K562 (cell line): ENCODE results near the gene FN3K. TPM values are rescaled to one million over a fixed set of nuclear protein-coding genes. Genes with fewer than 3 reads are reported as not detected.

ENCODE experiments used
- ARHGAP35 ChIP-seq: fragments of 450-650 bp; IDR thresholded peaks from 2 replicates; pipeline ENCODE4 v1.6.1; 2018; ENCODE audit not compliant: partially characterized antibody
- ATF7 ChIP-seq: fragments of 450-650 bp; IDR thresholded peaks from 2 replicates; pipeline ENCODE4 v1.7.1; 2014; ENCODE audit warnings: mild to moderate bottlenecking, moderate library complexity
- NCOA6 ChIP-seq: fragments of 450-650 bp; IDR thresholded peaks from 2 replicates; pipeline ENCODE4 v1.6.1; 2017; ENCODE audit warnings: mild to moderate bottlenecking
- NEUROD1 ChIP-seq: fragments of 150-350 bp; IDR thresholded peaks from 2 replicates; pipeline ENCODE4 v1.6.1; 2014; ENCODE audit warnings: borderline replicate concordance, low read length, low read depth; ENCODE audit not compliant: partially characterized antibody
- NFIC ChIP-seq: fragments of 450-650 bp; IDR thresholded peaks from 2 replicates; pipeline ENCODE4 v1.6.1; 2017; ENCODE audit warnings: mild to moderate bottlenecking, inconsistent platforms
- POLR2A ChIP-seq: fragments of 450-650 bp; conservative IDR thresholded peaks from 2 replicates; pipeline ENCODE4 v1.6.1; 2016
- POLR2G ChIP-seq: fragments of 200-400 bp; formaldehyde crosslinking; IDR thresholded peaks from 2 replicates; pipeline ENCODE4 v1.6.1; 2017; ENCODE audit warnings: low read depth, mild to moderate bottlenecking, antibody characterized with exemption, low read length, moderate library complexity
- ZNF23 ChIP-seq: fragments of 250-450 bp; sonication (Bioruptor Pico); IDR thresholded peaks from 2 replicates; pipeline ENCODE4 v1.4.0; 2020; ENCODE audit warnings: mild to moderate bottlenecking
- ZNF699 ChIP-seq: fragments of 250-450 bp; sonication (Bioruptor Pico); IDR thresholded peaks from 2 replicates; pipeline ENCODE4 v1.8.0; 2021; ENCODE audit warnings: mild to moderate bottlenecking, moderate library complexity; ENCODE audit not compliant: insufficient replicate concordance
- polyA plus RNA-seq, 8 experiments: library from polyadenylated mRNA; depleted of rRNA in 4 of 8; stranded (reverse) in 5 of 8; unstranded in 3 of 8; fragments of >200 nt; fragmentation: Nextera tagmentation in 2 of 8; fragmentation: Illumina TruSeq in 1 of 8; extraction: Ambion mirVana in 2 of 8; extraction: Trizol in 1 of 8; gene quantifications; 2 replicates each; pipeline versions ENCODE4 v1.2.1 to v1.2.3, GENCODE V29; 2011 to 2014; ENCODE audit warnings: inconsistent platforms in 1 of 8, missing spikeins in 1 of 8
- total RNA-seq, 7 experiments: library from RNA; depleted of rRNA in 6 of 7; stranded (reverse); fragments of >200 nt in 6 of 7; fragmentation: Illumina TruSeq in 2 of 7; extraction: Trizol in 2 of 7; gene quantifications; 2 replicates each; pipeline versions ENCODE4 v1.2.1 to v1.2.3, GENCODE V29; 2011 to 2021; ENCODE audit warnings: low replicate concordance in 1 of 7
- TF ChIP-seq, protein P1 (sequence below): sonication (generic); formaldehyde crosslinking; IDR thresholded peaks from 2 replicates; pipeline ENCODE4 v1.8.0; 2022; ENCODE audit warnings: mild to moderate bottlenecking, missing genetic modification reagents, borderline replicate concordance
- TF ChIP-seq, protein P2 (sequence below): sonication (generic); formaldehyde crosslinking; IDR thresholded peaks from 2 replicates; pipeline ENCODE4 v1.8.1; 2023; ENCODE audit warnings: mild to moderate bottlenecking, missing genetic modification reagents, moderate library complexity
- TF ChIP-seq, protein P3 (sequence below): sonication (generic); formaldehyde crosslinking; IDR thresholded peaks from 2 replicates; pipeline ENCODE4 v1.8.1; 2022; ENCODE audit warnings: missing genetic modification reagents
- TF ChIP-seq, protein P4 (sequence below): fragments of 450-650 bp; IDR thresholded peaks from 2 replicates; pipeline ENCODE4 v1.7.0; 2016; ENCODE audit warnings: borderline replicate concordance
- TF ChIP-seq, protein P5 (sequence below): IDR thresholded peaks from 3 replicates; pipeline ENCODE4 v1.6.1; 2011; ENCODE audit warnings: borderline replicate concordance, mild to moderate bottlenecking; ENCODE audit not compliant: insufficient read length, insufficient read depth
- TF ChIP-seq, protein P6 (sequence below): fragments of 450-650 bp; IDR thresholded peaks from 2 replicates; pipeline ENCODE4 v1.6.1; 2018; ENCODE audit not compliant: partially characterized antibody

The FN3K gene
- total and polyA plus RNA-seq, 9 of the 15 experiments (the other 6 are each of a cell fraction or from before 2014, with no cell fraction given): 0.08 to 22.7 (median 3.8) TPM

DNA sequence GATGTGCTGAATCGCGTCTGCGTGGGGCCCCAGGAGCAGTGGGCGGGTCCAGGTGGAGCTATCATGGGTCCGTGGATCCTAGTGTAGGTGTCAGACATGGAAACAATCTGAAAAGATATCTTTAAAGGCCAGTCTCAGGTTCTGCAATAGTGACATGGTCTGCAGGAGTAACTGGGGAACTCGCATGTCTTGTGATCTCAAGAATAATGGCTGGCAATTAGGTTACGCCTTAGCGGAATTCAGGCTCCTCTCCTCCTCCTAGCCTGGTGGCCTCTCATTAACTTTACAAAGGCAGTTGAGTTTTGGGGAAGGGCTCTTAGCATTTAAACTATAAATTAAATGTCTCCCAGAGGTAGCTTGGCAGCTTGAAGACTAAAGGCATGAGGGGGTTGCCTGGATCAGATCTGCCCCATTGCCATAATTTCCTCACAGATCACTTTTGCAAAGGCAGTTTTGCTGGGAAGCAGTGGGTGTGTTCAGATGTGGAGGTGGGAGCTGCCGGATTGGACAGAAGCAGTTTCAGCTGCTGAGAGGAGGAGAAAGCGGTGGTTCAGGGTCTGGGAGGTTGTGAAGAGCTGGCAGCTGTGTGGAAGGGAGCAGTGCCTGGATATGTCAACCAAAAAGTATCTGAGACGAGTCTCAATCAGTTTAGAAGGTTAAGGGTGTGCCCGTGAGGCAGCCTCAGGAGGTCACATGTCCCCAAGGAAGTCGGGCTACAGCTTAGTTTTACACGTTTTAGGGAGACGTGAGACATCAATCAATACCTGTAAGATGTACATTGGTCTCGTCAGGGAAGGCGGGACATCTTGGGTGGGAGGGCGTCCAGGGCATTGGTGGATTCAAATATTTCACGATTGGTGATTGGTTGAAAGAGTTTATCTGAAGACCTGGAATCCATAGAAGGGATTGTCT, 19.1 kb downstream of the FN3K start (continued):
- TF ChIP-seq, protein P1, sequence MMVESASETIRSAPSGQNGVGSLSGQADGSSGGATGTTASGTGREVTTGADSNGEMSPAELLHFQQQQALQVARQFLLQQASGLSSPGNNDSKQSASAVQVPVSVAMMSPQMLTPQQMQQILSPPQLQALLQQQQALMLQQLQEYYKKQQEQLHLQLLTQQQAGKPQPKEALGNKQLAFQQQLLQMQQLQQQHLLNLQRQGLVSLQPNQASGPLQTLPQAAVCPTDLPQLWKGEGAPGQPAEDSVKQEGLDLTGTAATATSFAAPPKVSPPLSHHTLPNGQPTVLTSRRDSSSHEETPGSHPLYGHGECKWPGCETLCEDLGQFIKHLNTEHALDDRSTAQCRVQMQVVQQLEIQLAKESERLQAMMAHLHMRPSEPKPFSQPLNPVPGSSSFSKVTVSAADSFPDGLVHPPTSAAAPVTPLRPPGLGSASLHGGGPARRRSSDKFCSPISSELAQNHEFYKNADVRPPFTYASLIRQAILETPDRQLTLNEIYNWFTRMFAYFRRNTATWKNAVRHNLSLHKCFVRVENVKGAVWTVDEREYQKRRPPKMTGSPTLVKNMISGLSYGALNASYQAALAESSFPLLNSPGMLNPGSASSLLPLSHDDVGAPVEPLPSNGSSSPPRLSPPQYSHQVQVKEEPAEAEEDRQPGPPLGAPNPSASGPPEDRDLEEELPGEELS (CRISPR knock-in tag): no peak
- no peak for TF ChIP-seq POLR2G
- 0 out of 2 replicates have a peak, but pooled peaks have one; percentile 17 for TF ChIP-seq ATF7
- TF ChIP-seq NEUROD1: peak; percentile 78
- TF ChIP-seq ARHGAP35: no peak
- TF ChIP-seq, protein P2, sequence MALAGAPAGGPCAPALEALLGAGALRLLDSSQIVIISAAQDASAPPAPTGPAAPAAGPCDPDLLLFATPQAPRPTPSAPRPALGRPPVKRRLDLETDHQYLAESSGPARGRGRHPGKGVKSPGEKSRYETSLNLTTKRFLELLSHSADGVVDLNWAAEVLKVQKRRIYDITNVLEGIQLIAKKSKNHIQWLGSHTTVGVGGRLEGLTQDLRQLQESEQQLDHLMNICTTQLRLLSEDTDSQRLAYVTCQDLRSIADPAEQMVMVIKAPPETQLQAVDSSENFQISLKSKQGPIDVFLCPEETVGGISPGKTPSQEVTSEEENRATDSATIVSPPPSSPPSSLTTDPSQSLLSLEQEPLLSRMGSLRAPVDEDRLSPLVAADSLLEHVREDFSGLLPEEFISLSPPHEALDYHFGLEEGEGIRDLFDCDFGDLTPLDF (CRISPR knock-in tag): no peak
- no peak for TF ChIP-seq ZNF23
- TF ChIP-seq, protein P3, sequence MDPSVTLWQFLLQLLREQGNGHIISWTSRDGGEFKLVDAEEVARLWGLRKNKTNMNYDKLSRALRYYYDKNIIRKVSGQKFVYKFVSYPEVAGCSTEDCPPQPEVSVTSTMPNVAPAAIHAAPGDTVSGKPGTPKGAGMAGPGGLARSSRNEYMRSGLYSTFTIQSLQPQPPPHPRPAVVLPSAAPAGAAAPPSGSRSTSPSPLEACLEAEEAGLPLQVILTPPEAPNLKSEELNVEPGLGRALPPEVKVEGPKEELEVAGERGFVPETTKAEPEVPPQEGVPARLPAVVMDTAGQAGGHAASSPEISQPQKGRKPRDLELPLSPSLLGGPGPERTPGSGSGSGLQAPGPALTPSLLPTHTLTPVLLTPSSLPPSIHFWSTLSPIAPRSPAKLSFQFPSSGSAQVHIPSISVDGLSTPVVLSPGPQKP (CRISPR knock-in tag): no peak
- no peak for TF ChIP-seq NFIC
- no peak for TF ChIP-seq ZNF699 (CRISPR knock-in tag)
- 0 out of 2 replicates have a peak, but pooled peaks have one; percentile 37 for TF ChIP-seq POLR2A
- TF ChIP-seq, protein P4, sequence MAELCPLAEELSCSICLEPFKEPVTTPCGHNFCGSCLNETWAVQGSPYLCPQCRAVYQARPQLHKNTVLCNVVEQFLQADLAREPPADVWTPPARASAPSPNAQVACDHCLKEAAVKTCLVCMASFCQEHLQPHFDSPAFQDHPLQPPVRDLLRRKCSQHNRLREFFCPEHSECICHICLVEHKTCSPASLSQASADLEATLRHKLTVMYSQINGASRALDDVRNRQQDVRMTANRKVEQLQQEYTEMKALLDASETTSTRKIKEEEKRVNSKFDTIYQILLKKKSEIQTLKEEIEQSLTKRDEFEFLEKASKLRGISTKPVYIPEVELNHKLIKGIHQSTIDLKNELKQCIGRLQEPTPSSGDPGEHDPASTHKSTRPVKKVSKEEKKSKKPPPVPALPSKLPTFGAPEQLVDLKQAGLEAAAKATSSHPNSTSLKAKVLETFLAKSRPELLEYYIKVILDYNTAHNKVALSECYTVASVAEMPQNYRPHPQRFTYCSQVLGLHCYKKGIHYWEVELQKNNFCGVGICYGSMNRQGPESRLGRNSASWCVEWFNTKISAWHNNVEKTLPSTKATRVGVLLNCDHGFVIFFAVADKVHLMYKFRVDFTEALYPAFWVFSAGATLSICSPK: no peak
- no peak for TF ChIP-seq NCOA6
- TF ChIP-seq, protein P5, sequence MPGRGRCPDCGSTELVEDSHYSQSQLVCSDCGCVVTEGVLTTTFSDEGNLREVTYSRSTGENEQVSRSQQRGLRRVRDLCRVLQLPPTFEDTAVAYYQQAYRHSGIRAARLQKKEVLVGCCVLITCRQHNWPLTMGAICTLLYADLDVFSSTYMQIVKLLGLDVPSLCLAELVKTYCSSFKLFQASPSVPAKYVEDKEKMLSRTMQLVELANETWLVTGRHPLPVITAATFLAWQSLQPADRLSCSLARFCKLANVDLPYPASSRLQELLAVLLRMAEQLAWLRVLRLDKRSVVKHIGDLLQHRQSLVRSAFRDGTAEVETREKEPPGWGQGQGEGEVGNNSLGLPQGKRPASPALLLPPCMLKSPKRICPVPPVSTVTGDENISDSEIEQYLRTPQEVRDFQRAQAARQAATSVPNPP: no peak
- TF ChIP-seq, protein P6, sequence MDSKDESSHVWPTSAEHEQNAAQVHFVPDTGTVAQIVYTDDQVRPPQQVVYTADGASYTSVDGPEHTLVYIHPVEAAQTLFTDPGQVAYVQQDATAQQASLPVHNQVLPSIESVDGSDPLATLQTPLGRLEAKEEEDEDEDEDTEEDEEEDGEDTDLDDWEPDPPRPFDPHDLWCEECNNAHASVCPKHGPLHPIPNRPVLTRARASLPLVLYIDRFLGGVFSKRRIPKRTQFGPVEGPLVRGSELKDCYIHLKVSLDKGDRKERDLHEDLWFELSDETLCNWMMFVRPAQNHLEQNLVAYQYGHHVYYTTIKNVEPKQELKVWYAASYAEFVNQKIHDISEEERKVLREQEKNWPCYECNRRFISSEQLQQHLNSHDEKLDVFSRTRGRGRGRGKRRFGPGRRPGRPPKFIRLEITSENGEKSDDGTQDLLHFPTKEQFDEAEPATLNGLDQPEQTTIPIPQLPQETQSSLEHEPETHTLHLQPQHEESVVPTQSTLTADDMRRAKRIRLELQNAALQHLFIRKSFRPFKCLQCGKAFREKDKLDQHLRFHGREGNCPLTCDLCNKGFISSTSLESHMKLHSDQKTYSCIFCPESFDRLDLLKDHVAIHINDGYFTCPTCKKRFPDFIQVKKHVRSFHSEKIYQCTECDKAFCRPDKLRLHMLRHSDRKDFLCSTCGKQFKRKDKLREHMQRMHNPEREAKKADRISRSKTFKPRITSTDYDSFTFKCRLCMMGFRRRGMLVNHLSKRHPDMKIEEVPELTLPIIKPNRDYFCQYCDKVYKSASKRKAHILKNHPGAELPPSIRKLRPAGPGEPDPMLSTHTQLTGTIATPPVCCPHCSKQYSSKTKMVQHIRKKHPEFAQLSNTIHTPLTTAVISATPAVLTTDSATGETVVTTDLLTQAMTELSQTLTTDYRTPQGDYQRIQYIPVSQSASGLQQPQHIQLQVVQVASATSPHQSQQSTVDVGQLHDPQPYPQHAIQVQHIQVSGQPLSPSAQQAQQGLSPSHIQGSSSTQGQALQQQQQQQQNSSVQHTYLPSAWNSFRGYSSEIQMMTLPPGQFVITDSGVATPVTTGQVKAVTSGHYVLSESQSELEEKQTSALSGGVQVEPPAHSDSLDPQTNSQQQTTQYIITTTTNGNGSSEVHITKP: peak; percentile 74
